ENCODE measurements around the gene PSMD11. TPM values are rescaled to one million over a fixed set of nuclear protein-coding genes. Genes with fewer than 3 reads are reported as not detected.

The PSMD11 gene
- polyA plus RNA-seq, 1 of the 3 experiments (the other 2 are of a cell fraction), result 63.1 TPM

DNA sequence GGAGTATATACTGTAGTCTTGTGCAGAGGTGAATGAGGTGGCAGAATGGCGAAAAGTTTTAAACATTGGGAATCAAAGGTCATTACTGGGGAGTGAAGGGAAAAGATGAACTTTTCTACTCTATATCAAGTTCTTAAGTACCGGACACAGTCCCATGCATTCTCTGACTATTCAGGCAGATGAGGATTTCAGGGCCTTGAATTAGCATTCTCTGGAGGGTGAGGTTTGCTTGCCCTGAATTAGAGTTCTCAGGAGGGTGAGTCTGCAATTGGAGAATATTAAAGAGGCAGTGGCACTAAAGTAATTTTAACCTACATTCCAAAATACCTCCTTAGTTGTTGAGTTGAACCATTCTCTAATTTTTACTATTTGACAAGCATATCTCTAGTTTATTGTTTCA lies 9.1 kb downstream of the PSMD11 start (continued):
- TF ChIP-seq, protein P1, sequence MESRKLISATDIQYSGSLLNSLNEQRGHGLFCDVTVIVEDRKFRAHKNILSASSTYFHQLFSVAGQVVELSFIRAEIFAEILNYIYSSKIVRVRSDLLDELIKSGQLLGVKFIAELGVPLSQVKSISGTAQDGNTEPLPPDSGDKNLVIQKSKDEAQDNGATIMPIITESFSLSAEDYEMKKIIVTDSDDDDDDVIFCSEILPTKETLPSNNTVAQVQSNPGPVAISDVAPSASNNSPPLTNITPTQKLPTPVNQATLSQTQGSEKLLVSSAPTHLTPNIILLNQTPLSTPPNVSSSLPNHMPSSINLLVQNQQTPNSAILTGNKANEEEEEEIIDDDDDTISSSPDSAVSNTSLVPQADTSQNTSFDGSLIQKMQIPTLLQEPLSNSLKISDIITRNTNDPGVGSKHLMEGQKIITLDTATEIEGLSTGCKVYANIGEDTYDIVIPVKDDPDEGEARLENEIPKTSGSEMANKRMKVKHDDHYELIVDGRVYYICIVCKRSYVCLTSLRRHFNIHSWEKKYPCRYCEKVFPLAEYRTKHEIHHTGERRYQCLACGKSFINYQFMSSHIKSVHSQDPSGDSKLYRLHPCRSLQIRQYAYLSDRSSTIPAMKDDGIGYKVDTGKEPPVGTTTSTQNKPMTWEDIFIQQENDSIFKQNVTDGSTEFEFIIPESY (IDR thresholded peaks at IDR 0.05; ENCODE audit: borderline replicate concordance, low read depth), result no peak

DNA sequence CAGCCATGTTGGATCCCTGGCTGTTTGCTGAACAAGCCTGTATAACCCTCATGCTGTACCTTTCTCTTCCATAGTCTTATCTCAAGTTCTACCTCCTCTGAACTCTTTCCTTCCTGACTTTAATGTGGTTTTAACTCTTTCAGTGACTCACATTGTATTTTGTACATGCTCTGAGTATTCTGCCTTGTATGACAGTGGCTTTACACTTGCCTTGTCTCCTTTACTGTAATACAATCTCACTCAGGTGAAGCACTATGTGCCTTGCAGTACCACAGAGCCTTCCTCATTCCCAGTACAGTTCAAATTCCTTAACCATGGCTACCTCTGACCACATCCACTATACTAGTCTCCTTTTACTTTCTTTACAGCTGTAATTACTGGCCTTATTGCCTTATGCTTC lies 14.1 kb downstream of the PSMD11 start:
- Histone ChIP-seq H3K27ac (ENCODE audit: low read depth in 2 of 2, low read length in 1 of 2) (no peak overlapping the region), H2AFZ (ENCODE audit: low read depth) (no peak overlapping the region), H3K36me3 (replicated peaks in 1 of 2; ENCODE audit: control insufficient read depth in 1 of 2, insufficient read depth in 2 of 2, low read length in 1 of 2) (peaks cover 44 to 56% of the 10 kb centered on the region in 2 experiments), H3K9ac (no peak overlapping the region), H3K79me2 (ENCODE audit: insufficient read depth) (peaks cover 95% of the 10 kb centered on the region), H3K4me1 (ENCODE audit: control insufficient read depth in 1 of 2, insufficient read depth in 2 of 2, low read depth in 1 of 2, low read length in 1 of 2) (no peaks in the 10 kb centered on the region), H3K4me2 (no peak overlapping the region), H3F3A (replicated peaks; ENCODE audit: insufficient read depth) (peaks cover 26% of the 10 kb centered on the region), H3K9me3 (no peaks in the 10 kb centered on the region), H4K20me1 (ENCODE audit: insufficient read depth) (peaks cover 60% of the 10 kb centered on the region), H3K27me3 (ENCODE audit: insufficient read depth) (no peaks in the 10 kb centered on the region), H3K4me3 (ENCODE audit: low read depth in 2 of 2, low read length in 1 of 2) (no peak overlapping the region), H3K9me2 (no peaks in the 10 kb centered on the region)
- CTCF ChIA-PET, result interaction anchor here (1.3 to 6.8 kb wide), 2 partner anchors 14 to 28 kb away, joined by 3 to 102 read pairs; partner anchors contain the start of genes CDK5R1 and PSMD11
- POLR2A ChIA-PET, result interaction anchor here (1.0 kb wide), 1 partner anchor 13 kb away, joined by 3 read pairs; no protein-coding TSS in a partner anchor
- DNase-seq, result no peak
- TF ChIP-seq SMC3 (IDR thresholded peaks at IDR 0.05; ENCODE audit: low read depth, low read length) (no peak), FOXM1 (IDR thresholded peaks at IDR 0.05; ENCODE audit: low read depth) (no peak), TEAD4 (IDR thresholded peaks at IDR 0.05; ENCODE audit: borderline replicate concordance, insufficient read depth) (no peak), TCF12 (IDR thresholded peaks at IDR 0.05) (no peak), GABPA (IDR thresholded peaks at IDR 0.05; ENCODE audit: low read depth) (no peak), MXI1 (IDR thresholded peaks at IDR 0.05; ENCODE audit: low read depth, low read length) (no peak), NRF1 (IDR thresholded peaks at IDR 0.05; ENCODE audit: low read depth, low read length) (no peak), EP300 (IDR thresholded peaks at IDR 0.05; ENCODE audit: borderline replicate concordance in 1 of 2, low read depth in 1 of 2, low read length in 1 of 2) (no peak), RFX5 (IDR thresholded peaks at IDR 0.05; ENCODE audit: low read length) (no peak), RCOR1 (IDR thresholded peaks at IDR 0.05; ENCODE audit: low read length) (no peak), FOSL2 (IDR thresholded peaks at IDR 0.05; ENCODE audit: borderline replicate concordance, low read depth) (no peak)
- TF ChIP-seq, protein P2, sequence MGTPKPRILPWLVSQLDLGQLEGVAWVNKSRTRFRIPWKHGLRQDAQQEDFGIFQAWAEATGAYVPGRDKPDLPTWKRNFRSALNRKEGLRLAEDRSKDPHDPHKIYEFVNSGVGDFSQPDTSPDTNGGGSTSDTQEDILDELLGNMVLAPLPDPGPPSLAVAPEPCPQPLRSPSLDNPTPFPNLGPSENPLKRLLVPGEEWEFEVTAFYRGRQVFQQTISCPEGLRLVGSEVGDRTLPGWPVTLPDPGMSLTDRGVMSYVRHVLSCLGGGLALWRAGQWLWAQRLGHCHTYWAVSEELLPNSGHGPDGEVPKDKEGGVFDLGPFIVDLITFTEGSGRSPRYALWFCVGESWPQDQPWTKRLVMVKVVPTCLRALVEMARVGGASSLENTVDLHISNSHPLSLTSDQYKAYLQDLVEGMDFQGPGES (IDR thresholded peaks at IDR 0.05; ENCODE audit: low read depth, low read length), result no peak
- TF ChIP-seq, protein P3, sequence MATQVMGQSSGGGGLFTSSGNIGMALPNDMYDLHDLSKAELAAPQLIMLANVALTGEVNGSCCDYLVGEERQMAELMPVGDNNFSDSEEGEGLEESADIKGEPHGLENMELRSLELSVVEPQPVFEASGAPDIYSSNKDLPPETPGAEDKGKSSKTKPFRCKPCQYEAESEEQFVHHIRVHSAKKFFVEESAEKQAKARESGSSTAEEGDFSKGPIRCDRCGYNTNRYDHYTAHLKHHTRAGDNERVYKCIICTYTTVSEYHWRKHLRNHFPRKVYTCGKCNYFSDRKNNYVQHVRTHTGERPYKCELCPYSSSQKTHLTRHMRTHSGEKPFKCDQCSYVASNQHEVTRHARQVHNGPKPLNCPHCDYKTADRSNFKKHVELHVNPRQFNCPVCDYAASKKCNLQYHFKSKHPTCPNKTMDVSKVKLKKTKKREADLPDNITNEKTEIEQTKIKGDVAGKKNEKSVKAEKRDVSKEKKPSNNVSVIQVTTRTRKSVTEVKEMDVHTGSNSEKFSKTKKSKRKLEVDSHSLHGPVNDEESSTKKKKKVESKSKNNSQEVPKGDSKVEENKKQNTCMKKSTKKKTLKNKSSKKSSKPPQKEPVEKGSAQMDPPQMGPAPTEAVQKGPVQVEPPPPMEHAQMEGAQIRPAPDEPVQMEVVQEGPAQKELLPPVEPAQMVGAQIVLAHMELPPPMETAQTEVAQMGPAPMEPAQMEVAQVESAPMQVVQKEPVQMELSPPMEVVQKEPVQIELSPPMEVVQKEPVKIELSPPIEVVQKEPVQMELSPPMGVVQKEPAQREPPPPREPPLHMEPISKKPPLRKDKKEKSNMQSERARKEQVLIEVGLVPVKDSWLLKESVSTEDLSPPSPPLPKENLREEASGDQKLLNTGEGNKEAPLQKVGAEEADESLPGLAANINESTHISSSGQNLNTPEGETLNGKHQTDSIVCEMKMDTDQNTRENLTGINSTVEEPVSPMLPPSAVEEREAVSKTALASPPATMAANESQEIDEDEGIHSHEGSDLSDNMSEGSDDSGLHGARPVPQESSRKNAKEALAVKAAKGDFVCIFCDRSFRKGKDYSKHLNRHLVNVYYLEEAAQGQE (IDR thresholded peaks at IDR 0.05; ENCODE audit: low read depth, low read length), result no peak
- TF ChIP-seq, protein P4, sequence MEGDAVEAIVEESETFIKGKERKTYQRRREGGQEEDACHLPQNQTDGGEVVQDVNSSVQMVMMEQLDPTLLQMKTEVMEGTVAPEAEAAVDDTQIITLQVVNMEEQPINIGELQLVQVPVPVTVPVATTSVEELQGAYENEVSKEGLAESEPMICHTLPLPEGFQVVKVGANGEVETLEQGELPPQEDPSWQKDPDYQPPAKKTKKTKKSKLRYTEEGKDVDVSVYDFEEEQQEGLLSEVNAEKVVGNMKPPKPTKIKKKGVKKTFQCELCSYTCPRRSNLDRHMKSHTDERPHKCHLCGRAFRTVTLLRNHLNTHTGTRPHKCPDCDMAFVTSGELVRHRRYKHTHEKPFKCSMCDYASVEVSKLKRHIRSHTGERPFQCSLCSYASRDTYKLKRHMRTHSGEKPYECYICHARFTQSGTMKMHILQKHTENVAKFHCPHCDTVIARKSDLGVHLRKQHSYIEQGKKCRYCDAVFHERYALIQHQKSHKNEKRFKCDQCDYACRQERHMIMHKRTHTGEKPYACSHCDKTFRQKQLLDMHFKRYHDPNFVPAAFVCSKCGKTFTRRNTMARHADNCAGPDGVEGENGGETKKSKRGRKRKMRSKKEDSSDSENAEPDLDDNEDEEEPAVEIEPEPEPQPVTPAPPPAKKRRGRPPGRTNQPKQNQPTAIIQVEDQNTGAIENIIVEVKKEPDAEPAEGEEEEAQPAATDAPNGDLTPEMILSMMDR (IDR thresholded peaks at IDR 0.05), result no peak
- TF ChIP-seq, protein P5, sequence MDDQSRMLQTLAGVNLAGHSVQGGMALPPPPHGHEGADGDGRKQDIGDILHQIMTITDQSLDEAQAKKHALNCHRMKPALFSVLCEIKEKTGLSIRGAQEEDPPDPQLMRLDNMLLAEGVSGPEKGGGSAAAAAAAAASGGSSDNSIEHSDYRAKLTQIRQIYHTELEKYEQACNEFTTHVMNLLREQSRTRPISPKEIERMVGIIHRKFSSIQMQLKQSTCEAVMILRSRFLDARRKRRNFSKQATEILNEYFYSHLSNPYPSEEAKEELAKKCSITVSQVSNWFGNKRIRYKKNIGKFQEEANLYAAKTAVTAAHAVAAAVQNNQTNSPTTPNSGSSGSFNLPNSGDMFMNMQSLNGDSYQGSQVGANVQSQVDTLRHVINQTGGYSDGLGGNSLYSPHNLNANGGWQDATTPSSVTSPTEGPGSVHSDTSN (IDR thresholded peaks at IDR 0.05), result no peak
- TF ChIP-seq, protein P6, sequence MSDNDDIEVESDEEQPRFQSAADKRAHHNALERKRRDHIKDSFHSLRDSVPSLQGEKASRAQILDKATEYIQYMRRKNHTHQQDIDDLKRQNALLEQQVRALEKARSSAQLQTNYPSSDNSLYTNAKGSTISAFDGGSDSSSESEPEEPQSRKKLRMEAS (IDR thresholded peaks at IDR 0.05; ENCODE audit: low read depth), result no peak

All from SK-N-SH (cell line).